Measurements from ENCODE around the gene PHLDA3.
"Not testable (repeated sequence)": the region's sequence is repeated elsewhere in the genome, so short reads cannot be mapped to it uniquely, and the experiment has no call there.

Gene PHLDA3

DNA sequence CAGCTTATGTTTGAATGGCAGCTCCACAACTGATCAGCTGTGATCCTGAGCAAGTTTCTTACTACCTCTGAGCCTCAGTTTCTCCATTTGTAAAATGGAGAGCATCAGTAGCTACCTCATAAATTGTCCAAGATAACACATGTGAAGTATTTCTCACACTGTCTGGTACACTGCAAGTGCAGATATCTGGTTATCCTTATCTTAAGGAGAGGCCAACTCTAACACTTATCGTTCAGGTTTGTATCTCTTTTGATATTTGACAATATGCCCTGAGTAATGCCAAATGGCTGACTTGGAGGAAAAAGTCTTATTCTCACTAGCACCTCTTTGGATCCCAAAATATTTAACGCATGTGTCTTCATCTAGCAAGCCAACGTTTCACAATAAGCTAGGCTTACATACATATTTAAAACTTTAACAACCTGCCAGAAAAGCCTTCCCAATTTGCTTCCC is 35.2 kb upstream of the PHLDA3 start:
- in situ Hi-C loops (cut with MboI; ENCODE audit: low sequenced_read_pairs), result no loop called here

DNA sequence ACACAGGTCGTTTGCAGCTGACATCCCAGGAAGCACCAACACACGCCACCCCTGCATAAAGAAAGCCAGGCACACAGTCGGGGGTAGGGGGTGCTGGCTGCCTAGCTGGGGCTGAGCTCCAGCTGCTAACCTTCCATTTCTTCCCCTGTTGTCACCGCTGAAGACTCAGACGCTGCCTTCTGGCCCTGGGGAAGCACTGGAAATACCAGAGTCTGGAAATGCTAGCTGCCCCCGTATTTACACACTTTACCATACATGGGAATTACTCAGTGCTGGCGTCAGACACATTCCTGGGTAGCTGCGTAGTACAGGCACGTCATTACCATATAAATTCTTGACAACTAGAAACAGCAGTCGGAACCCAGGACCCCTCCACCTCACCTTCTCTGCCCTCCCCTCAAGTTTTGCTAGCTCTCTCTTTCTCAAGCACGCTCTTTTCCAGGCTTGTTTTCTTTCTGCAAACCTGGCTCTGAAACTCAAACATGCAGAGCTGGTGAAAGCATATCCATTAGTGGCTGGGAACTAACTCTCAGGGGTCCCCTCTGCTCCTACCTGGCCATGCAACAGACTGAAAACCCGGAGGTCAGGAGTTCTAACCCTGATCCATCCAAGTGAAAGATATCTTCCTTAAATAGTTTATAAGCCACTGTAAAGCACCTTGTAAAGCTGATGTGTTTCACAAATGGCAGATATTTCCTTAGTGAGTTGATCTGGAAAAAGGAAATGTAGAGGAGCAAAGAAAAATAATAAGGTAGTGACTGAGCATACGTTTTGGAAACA is 34.6 kb upstream of the PHLDA3 start:
- in situ Hi-C loops (cut with MboI; ENCODE audit: low sequenced_read_pairs), result no loop called here

DNA sequence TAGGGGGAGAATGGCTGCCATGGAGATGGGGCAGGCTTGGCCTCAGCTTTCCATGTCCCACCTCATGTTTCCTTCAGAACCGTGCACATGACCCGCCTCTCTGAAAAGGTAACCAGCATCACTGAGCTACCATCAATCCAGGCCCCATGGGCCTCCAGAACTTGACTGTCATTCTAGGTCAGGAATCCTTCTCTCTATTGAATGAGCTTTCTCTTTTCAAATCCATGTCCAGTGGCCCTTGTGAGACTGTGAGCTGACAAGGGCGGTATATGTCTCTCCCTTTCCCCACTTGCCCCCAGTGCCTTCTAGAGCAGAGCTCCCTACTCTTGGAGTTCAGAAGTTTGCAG is 33.5 kb upstream of the PHLDA3 start:
- in situ Hi-C loops (cut with MboI; ENCODE audit: low sequenced_read_pairs), result no loop called here

- in situ Hi-C loops (cut with MboI; ENCODE audit: low sequenced_read_pairs), result no loop called here
Observed at GRCh38 chr1:201501812-201502510, 33.0 kb upstream of the PHLDA3 start.

- in situ Hi-C loops (cut with MboI; ENCODE audit: low sequenced_read_pairs), result no loop called here
Observed at GRCh38 chr1:201501144-201501543, 32.2 kb upstream of the PHLDA3 start.

- in situ Hi-C loops (cut with MboI; ENCODE audit: low sequenced_read_pairs), result no loop called here
Observed at GRCh38 chr1:201500670-201501120, 31.7 kb upstream of the PHLDA3 start.

DNA sequence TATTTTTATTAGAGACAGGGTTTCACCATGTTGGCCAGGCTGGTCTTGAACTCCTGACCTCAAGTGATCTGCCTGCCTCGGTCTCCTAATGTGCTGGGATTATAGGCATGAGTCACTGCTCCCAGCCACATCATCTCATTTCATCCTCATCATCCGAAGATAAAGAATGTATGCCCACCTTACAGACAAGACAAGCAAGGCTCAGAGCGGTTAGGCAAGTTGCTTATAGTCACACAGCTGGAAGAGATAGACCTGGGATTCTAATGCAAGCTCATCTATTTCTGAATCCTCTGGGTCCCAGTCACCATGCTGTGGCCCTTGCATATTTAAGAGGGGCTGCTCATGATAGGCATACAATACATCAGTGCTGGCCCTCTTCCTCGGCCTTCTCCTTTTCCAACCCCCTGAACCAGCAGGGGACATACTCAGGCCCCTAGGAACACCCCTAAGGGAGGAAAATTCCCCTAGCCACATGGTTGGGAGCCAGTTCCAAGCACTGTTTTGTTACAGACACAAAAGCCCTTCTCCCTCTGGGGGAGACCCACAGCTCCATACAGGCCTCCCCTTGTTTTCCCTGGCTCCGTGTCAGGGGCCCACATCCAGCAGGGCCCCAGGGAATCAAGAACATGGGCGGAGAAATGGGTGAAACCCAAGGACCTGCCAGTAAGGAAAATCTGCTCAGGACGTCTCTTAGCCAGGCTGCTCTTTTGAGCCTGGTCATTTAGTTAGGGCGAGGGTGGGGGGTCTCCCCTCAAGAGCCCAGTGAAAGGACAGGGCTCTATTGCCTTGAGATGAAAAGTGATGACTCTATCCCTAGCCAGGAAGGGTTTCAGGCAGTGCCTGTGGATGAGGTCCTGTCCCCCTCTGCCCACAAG is 31.0 kb upstream of the PHLDA3 start:
- in situ Hi-C loops (cut with MboI; ENCODE audit: low sequenced_read_pairs), result no loop called here

DNA sequence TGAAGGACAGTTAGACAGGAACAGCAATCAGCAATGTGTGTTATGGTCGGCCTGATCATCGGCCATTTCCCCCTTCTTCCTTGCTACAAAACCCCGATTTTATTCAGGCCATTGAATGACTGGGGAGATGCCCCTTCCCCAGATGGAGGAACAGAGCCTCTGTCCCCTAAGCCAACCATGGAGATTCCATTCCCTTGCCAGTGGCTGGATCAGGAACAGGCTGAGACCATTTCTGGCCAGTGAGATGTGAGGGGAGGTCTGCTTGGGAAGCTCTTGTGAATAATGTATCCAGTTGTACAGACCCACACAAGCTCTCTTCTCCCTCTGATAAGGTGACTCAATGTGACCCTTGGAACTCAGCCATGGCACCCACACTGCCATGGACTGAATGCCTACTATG is 30.2 kb upstream of the PHLDA3 start:
- in situ Hi-C loops (cut with MboI; ENCODE audit: low sequenced_read_pairs), result no loop called here

- in situ Hi-C loops (cut with MboI; ENCODE audit: low sequenced_read_pairs), result no loop called here
Observed at GRCh38 chr1:201498621-201499020, 29.6 kb upstream of the PHLDA3 start.

DNA sequence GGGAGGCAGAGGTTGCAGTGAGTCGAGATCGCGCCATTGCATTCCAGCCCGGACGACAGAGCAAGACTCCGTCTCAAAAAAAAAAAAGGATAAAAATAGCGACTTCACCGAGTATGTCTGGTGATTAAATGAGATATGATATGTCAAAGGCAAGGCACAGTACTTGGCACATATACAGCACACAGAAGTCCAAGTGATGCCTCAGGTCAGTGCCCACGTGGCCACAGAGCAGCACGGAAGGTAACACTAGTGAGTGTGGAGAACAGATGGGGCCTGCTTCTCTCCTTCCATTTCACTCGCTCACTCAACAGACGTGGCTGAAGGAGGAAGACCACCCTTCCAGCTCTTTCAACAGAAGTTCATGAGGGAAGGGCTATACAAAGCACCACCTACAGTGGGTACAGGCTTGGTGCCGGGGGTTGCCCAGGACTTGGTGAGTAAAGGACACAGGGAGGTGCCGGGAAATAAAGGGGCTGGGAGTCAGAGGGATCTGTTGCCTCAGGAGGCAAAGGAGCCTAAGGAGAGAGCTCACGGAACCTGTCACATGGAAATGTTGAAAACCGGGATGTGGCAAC is 29.0 kb upstream of the PHLDA3 start:
- in situ Hi-C loops (cut with MboI; ENCODE audit: low sequenced_read_pairs), result no loop called here

DNA sequence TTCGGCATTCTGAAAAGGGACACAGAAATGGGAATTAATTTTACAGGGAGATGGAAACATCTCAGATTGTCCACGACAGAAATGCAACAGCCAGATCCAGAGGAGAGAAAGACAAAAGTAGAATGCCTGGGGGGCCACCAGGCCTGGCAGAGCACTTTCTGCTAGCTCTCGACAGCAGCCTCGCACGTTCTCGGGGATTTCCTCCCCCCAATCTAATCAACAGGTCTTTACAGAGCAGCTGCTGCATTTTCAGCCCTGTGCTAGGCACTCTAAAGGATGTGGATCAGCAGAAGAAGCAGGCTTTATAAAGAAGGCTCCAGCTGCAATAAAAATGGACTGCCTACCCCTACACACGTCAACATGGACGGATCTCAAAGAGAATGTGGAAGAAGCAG is 27.3 kb upstream of the PHLDA3 start:
- in situ Hi-C loops (cut with MboI; ENCODE audit: low sequenced_read_pairs), result no loop called here

DNA sequence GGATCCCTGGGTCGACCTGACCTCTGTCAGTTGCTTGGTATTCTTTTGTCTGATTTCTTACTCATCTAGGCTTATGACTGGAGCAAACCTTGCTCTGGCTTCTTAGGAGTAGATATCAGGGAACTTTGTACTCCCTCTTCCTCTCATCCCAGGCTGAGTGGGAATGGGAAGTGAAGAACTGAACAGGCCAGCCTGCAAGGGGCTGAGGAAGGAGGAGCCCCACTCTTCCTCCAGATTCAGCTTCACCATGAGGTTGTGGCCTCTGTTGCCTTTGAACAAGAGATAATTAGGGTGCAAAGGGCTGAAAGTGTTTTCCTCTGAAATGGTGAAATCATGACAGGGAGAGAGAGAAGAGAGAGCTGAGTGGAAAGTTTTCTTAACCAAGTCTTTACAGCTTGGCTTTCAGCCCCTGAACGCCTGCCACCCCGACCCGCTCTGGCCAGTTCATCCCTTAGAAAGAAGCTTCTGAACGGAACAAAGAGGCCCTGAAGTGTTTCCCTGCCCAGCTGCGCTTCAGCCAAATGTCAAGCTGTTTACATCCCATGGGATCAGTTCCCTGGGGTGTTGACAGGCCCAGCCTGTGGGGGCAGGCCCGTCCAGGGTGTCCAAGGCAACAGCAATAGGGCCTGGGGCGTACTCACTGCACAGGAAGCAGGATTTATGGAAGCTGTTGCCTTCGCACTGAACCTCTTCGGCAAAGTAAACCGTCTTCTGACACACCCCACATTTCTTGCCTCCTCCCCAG is 26.7 kb upstream of the PHLDA3 start:
- in situ Hi-C loops (cut with MboI; ENCODE audit: low sequenced_read_pairs), result no loop called here

DNA sequence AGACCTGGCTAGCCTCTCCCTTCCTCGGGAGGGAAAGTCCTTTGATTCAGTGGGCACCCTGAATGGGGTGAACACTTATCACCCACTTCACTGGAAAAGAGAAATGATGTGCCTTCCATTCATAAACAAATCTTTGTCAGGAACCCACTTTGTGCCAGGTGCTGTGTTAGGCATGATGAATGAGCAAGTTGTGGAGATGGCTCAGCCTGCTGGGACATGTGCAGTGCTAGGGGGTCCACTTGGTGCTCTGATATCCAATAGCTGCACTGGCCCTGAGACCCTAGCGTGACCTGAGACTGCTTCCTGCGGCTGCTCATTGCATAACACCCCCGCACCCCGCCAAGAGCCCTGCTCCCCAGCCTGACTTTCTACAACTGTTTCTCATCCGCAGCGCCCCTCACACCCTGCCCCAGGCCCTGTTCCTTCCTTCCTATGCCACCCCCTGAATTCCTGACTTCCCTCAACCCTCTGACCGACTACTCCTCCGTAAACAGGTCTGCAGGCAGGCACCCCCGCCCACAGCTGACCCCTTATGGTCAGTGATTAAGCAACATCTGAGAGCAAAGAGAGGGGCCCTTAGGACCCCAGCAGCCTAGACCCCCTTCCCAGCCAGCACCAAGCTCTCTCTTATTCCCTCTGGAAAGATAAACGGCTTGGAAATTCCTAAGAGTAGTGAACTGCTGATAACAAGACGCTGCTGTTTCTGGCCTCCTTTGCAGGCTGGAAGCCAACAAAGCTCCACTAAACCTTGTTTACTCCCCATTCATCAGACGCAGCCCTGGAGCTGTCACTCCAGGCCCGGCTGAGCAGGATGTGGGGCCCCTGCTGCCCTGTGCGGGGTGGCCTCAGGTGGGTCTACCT is 25.0 kb upstream of the PHLDA3 start:
- in situ Hi-C loops (cut with MboI; ENCODE audit: low sequenced_read_pairs), result no loop called here

DNA sequence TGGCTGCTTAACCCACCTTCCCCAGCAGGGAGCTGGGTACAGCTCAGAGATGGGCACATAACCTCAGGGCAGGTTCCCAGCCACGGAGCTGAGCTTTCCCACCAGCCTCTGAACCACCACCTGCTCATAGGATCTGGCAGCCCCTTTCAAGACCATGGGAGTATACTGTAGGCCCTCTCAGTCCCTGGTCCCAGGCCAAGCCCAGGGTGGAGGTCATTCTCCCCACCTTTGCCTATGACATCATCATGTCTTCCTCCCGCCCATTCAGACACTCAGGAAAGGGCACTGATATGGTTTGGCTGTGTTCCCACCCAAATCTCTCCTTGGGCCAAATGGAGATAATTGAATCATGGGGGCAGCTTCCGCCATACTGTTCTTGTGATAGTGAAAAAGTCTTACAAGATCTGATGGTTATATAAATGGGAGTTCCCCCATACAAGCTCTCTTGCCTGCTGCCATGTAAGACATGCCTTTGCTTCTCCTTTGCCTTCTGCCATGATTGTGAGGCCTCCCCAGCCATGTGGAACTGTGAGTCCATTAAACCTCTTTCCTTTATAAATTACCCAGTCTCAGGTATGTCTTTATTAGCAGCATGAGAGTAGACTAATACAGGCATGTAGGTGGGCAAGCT is 24.2 kb upstream of the PHLDA3 start:
- in situ Hi-C loops (cut with MboI; ENCODE audit: low sequenced_read_pairs), result not testable (repeated sequence)

DNA sequence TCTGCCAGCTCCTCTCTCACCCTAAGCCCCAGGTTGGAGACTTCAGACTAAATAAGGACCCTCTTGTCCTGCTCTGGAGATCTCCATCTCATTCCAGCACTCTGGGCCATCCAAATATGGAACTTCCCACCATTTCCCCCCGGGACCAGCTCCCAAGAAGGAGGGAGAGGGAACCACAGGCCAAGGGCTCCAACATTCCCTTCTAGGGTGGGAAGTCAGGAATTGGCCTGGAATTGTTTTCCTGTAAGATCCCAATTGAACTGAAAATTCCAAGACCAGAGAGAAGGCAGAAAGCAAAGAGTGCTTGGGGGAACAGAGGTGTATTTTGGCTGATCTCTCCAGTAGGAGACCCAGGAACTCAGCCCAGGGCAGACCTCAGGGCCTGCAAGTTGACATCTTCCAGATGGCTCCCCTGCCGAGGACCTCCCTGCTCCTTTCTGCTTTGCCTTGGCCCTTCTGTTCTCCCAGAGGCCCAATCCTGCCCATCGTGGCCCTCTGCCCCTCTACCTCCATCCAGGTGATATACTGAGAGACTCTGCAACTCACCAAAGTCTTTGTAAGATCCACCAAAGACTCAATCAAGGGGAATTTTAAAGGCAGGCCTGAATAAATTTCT is 23.0 kb upstream of the PHLDA3 start:
- in situ Hi-C loops (cut with MboI; ENCODE audit: low sequenced_read_pairs), result no loop called here

DNA sequence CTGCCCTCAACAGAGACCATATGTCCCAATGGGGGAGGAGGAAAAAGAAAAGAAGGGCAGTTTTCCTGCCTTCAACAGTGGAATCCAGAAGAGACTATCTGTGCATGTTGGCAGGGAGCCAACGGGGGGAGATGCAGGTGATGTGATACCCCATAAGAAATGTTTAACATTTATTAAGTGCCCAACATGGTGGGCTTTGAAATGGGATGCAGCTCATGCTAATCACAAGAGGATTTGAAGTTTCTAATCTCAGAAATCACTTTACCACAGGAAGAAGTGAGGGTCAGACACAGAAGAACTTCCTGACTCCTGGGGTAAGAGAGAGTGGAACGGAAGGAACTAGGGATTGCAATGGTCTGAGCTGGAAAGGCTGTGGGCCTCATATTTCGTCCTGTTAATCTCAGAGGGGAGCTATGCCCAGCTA is 21.7 kb upstream of the PHLDA3 start:
- in situ Hi-C loops (cut with MboI; ENCODE audit: low sequenced_read_pairs), result no loop called here

DNA sequence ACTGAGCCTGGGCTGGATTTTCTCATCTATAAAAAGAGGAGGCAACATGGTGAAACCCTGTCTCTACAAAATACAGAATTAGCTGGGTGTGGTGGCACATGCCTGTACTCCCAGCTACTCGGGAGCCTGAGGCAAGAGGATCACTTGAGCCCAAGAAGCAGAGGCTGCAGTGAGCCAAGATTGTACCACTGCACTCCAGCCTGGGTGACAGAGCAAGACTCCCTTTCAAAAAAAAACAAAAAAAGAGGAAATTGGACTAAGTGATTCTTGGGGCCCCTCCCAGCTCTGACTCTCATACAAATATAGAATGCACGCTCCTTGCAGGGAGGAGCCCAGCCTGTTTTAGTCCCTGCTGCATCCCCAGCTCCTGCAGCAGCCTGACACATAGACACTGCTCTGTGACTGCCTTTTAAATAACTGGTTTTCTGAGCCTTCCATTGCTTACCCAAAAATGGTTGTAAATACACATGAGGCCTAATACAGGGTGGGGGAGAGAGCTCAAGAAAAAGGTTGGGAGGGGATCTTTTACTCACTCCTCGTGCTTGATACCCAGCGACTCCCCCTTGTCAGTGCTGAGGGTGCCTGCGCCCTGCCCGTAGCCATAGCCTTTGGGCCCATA is 20.8 kb upstream of the PHLDA3 start:
- in situ Hi-C loops (cut with MboI; ENCODE audit: low sequenced_read_pairs), result no loop called here

All from hTERT RPE-1 (cell line).